Measurements from ENCODE around the gene UGGT2. TPM values are rescaled to one million over a fixed set of nuclear protein-coding genes. Genes with fewer than 3 reads are reported as not detected.

Gene UGGT2
- total RNA-seq, 6 experiments from 2014 or later = 8.2 to 17.1 (median 10.3) TPM

- Histone ChIP-seq H3K4me1 (no peaks in the 10 kb centered on the region), H3K4me3 (no peak overlapping the region), H3K9me3 (peaks cover 0 to 5% (median 0%) of the 10 kb centered on the region in 4 donors), H3K27me3 (no peaks in the 10 kb centered on the region), H3K27ac (no peak overlapping the region), H3K36me3 (no peaks in the 10 kb centered on the region)
- DNase-seq (no peak), ATAC-seq (no peak)
- 92% methylated on average over 4 of the region's 4 CpGs for WGBS (ENCODE audit: insufficient coverage, low coverage, low lambda C conversion rate, missing lambda C conversion rate)
- intact Hi-C loops (cut with DNase I) = no loop called here
- TF ChIP-seq CTCF (IDR thresholded peaks at IDR 0.05) (no peak), POLR2A (IDR thresholded peaks at IDR 0.05) (no peak)
Measured at GRCh38 chr13:95801825-95802224, 251.4 kb downstream of the UGGT2 start.

- intact Hi-C loops (cut with DNase I) = no loop called here
- H3K27ac ChIP-seq = no peak overlapping the region
- no peaks in the 10 kb centered on the region for H3K9me3 ChIP-seq
- H3K4me3 ChIP-seq = no peak overlapping the region
- ATAC-seq (peak in 1 of 4 donors; percentile 24), DNase-seq (no peak)
- no peaks in the 10 kb centered on the region for H3K4me1 ChIP-seq
- H3K36me3 ChIP-seq = no peaks in the 10 kb centered on the region
- WGBS (ENCODE audit: insufficient coverage, low coverage, low lambda C conversion rate, missing lambda C conversion rate) = no CpG with 5 or more reads among the region's 1 CpG
- TF ChIP-seq CTCF (IDR thresholded peaks at IDR 0.05) (no peak), POLR2A (IDR thresholded peaks at IDR 0.05) (no peak)
- no peaks in the 10 kb centered on the region for H3K27me3 ChIP-seq
Measured at GRCh38 chr13:95800436-95800835, 252.8 kb downstream of the UGGT2 start.

- Histone ChIP-seq H3K4me1 (no peaks in the 10 kb centered on the region), H3K27me3 (no peaks in the 10 kb centered on the region), H3K9me3 (no peaks in the 10 kb centered on the region), H3K4me3 (no peak overlapping the region), H3K36me3 (peaks cover 0 to 9% (median 4%) of the 10 kb centered on the region in 4 donors), H3K27ac (no peak overlapping the region)
- no peak for DNase-seq
- WGBS (ENCODE audit: insufficient coverage, low coverage, low lambda C conversion rate, missing lambda C conversion rate) = 80% methylated on average over 2 of the region's 2 CpGs
- intact Hi-C loops (cut with DNase I) = no loop called here
- no peak for TF ChIP-seq CTCF (IDR thresholded peaks at IDR 0.05)
- no peak for TF ChIP-seq POLR2A (IDR thresholded peaks at IDR 0.05)
- no peak for ATAC-seq
Measured at GRCh38 chr13:95797016-95797415, 256.2 kb downstream of the UGGT2 start.

GRCh38 chr13:95793781-95794180 is 259.4 kb downstream of the UGGT2 start:
- no peaks in the 10 kb centered on the region for H3K4me1 ChIP-seq
- DNase-seq = no peak
- H3K9me3 ChIP-seq = no peaks in the 10 kb centered on the region
- no peak overlapping the region for H3K4me3 ChIP-seq
- TF ChIP-seq POLR2A (IDR thresholded peaks at IDR 0.05) = no peak
- no peak for TF ChIP-seq CTCF (IDR thresholded peaks at IDR 0.05)
- intact Hi-C loops (cut with DNase I) = no loop called here
- H3K27ac ChIP-seq = no peak overlapping the region
- H3K27me3 ChIP-seq = no peaks in the 10 kb centered on the region
- no peak for ATAC-seq
- H3K36me3 ChIP-seq = peaks cover 0 to 26% (median 11%) of the 10 kb centered on the region in 4 donors
- WGBS (ENCODE audit: insufficient coverage, low coverage, low lambda C conversion rate, missing lambda C conversion rate) = 88% methylated on average over 3 of the region's 3 CpGs

- ATAC-seq (no peak), DNase-seq (no peak)
- no peak for TF ChIP-seq POLR2A (IDR thresholded peaks at IDR 0.05)
- TF ChIP-seq CTCF (IDR thresholded peaks at IDR 0.05) = no peak
- H3K27me3 ChIP-seq = no peaks in the 10 kb centered on the region
- no peak overlapping the region for H3K27ac ChIP-seq
- H3K9me3 ChIP-seq = no peaks in the 10 kb centered on the region
- H3K4me3 ChIP-seq = no peak overlapping the region
- no peaks in the 10 kb centered on the region for H3K4me1 ChIP-seq
- H3K36me3 ChIP-seq = peaks cover 0 to 32% (median 15%) of the 10 kb centered on the region in 4 donors
- intact Hi-C loops (cut with DNase I) = no loop called here
- WGBS (ENCODE audit: insufficient coverage, low coverage, low lambda C conversion rate, missing lambda C conversion rate) = 100% methylated on average over 1 of the region's 3 CpGs
Measured at GRCh38 chr13:95793018-95793555, 260.1 kb downstream of the UGGT2 start.
